Tibial artery (tissue), 4 donors: Measurements from ENCODE around the gene RICTOR.

Experiments
- DNase-seq, 2 donors: peaks; one replicate each; pipeline ENCODE4 v3.0.0-alpha.2; 2019
- H3K27ac ChIP-seq, 2 donors: fragments of 200-600 bp; sonication (generic) in 1 of 2; 1 replicate in 1 of 2; 2 replicates in 1 of 2; pipeline ENCODE4 v1.5.1; 2018 to 2019; ENCODE audit warnings: mild to moderate bottlenecking in 1 of 2
- H3K27me3 ChIP-seq, 2 donors: fragments of 200-600 bp; sonication (generic) in 1 of 2; one replicate each; pipeline versions ENCODE4 v1.5.1 to v1.6.0; 2016 to 2019
- H3K36me3 ChIP-seq, 3 donors: fragments of 200-600 bp; sonication (generic) in 2 of 3; one replicate each; pipeline ENCODE4 v1.5.1; 2016 to 2019; ENCODE audit warnings: mild to moderate bottlenecking in 2 of 3
- H3K4me1 ChIP-seq, 4 donors: fragments of 200-600 bp; sonication (generic) in 2 of 4; 1 replicate in 3 of 4; 2 replicates in 1 of 4; pipeline ENCODE4 v1.5.1; 2016 to 2019
- H3K4me3 ChIP-seq, 2 donors: fragments of 200-600 bp; sonication (generic) in 1 of 2; 1 replicate in 1 of 2; 2 replicates in 1 of 2; pipeline ENCODE4 v1.5.1; 2018 to 2019; ENCODE audit warnings: mild to moderate bottlenecking in 2 of 2
- H3K9me3 ChIP-seq, 3 donors: fragments of 200-600 bp; sonication (generic) in 1 of 3; one replicate each; pipeline ENCODE4 v1.5.1; 2016 to 2019
- intact Hi-C: fragments of 100-400 bp; cut with DNase I; formaldehyde crosslinking; loops from one replicate; pipeline ENCODE4 v1.15.0; 2023; ENCODE audit warnings: low total_unique reads
- TF ChIP-seq, protein P1 (sequence below), 2 experiments: fragments of 200-600 bp in 1 of 2; fragments of 450-650 bp in 1 of 2; IDR thresholded peaks; one replicate each; pipeline ENCODE4 v1.5.1; 2017 to 2019; ENCODE audit warnings: antibody characterized with exemption in 2 of 2, mild to moderate bottlenecking in 1 of 2, moderate library complexity in 1 of 2

Gene RICTOR

DNA sequence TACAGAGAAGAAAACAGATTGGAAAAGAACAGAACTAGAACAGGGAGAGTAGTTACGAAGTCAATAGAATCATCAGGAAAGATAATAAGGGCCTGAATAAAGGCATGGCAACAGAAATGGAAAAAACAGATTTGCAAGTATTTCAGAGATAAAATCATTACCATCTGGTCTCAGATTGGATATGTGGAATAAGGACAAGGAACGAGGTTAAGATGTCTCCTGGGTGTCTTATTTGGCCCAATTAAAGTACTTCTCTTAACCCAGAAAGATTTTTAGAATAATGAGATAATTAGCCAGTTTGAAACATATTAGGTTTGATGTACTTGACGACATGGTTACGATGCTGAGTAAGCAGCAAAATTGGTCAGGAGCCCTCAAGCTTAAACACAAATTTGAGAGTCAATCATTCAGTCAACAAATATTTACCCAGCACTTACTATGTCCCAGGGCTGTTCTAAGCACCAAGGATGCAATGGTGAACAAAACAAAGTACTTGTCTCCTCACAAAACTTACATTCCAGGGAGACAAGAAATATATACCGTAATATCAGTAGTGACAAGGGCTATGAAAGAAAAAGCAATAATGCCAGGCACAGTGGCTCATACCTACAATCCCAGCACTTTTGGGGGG, 18.3 kb downstream of the RICTOR start:
- DNase-seq, result no peak
- Histone ChIP-seq H3K27ac (no peak overlapping the region), H3K4me3 (no peak overlapping the region)

GRCh38 chr5:39055027-39055767, 19.0 kb downstream of the RICTOR start:
- no peak for DNase-seq
- peaks cover 0 to 7% (median 0%) of the 10 kb centered on the region in 3 donors for H3K36me3 ChIP-seq
- peaks cover 0 to 30% (median 10%) of the 10 kb centered on the region in 4 donors for H3K4me1 ChIP-seq
- intact Hi-C loops, result no loop called here
- TF ChIP-seq, protein P1, sequence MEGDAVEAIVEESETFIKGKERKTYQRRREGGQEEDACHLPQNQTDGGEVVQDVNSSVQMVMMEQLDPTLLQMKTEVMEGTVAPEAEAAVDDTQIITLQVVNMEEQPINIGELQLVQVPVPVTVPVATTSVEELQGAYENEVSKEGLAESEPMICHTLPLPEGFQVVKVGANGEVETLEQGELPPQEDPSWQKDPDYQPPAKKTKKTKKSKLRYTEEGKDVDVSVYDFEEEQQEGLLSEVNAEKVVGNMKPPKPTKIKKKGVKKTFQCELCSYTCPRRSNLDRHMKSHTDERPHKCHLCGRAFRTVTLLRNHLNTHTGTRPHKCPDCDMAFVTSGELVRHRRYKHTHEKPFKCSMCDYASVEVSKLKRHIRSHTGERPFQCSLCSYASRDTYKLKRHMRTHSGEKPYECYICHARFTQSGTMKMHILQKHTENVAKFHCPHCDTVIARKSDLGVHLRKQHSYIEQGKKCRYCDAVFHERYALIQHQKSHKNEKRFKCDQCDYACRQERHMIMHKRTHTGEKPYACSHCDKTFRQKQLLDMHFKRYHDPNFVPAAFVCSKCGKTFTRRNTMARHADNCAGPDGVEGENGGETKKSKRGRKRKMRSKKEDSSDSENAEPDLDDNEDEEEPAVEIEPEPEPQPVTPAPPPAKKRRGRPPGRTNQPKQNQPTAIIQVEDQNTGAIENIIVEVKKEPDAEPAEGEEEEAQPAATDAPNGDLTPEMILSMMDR (IDR thresholded peaks at IDR 0.05), result no peak
- H3K9me3 ChIP-seq, result no peaks in the 10 kb centered on the region
- H3K27ac ChIP-seq, result no peak overlapping the region
- H3K4me3 ChIP-seq, result no peak overlapping the region
- H3K27me3 ChIP-seq, result no peaks in the 10 kb centered on the region

More for the DNA sequence above, 18.3 kb downstream of the RICTOR start:
- peaks cover 0 to 7% (median 0%) of the 10 kb centered on the region in 3 donors for H3K36me3 ChIP-seq
- intact Hi-C loops, result no loop called here
- TF ChIP-seq, protein P1 (IDR thresholded peaks at IDR 0.05), result no peak
- H3K9me3 ChIP-seq, result no peaks in the 10 kb centered on the region
- H3K27me3 ChIP-seq, result no peaks in the 10 kb centered on the region
- peaks cover 0 to 30% (median 10%) of the 10 kb centered on the region in 4 donors for H3K4me1 ChIP-seq

DNA sequence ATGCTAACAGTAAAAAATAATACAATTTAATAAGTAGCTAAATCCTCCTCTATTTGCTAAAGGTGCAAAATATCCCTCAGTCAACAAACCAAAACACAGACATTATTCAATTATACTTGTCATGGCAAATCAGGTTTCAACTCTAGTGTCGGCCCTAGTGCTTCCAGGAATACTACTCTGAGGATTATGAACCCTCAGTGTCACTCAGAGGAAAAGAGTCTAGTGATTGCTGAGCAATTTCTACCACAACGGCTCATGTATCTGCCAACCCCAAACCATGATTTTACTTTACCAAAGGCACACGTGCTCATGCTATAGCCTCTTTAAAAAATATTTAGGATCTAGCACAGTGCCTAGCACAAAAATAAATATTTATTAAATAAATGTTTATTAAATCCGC, 21.0 kb downstream of the RICTOR start:
- intact Hi-C loops, result no loop called here
- Histone ChIP-seq H3K27me3 (no peaks in the 10 kb centered on the region), H3K36me3 (peaks cover 0 to 7% (median 0%) of the 10 kb centered on the region in 3 donors), H3K9me3 (no peaks in the 10 kb centered on the region), H3K4me1 (peaks cover 0 to 36% (median 10%) of the 10 kb centered on the region in 4 donors), H3K4me3 (no peak overlapping the region), H3K27ac (no peak overlapping the region)
- no peak for DNase-seq
- TF ChIP-seq, protein P1 (IDR thresholded peaks at IDR 0.05), result no peak

GRCh38 chr5:39052141-39052540, 22.1 kb downstream of the RICTOR start:
- Histone ChIP-seq H3K36me3 (peaks cover 0 to 7% (median 0%) of the 10 kb centered on the region in 3 donors), H3K27me3 (no peaks in the 10 kb centered on the region), H3K4me1 (peaks cover 0 to 36% (median 12%) of the 10 kb centered on the region in 4 donors), H3K9me3 (no peaks in the 10 kb centered on the region), H3K27ac (no peak overlapping the region), H3K4me3 (no peak overlapping the region)
- TF ChIP-seq, protein P1 (IDR thresholded peaks at IDR 0.05), result no peak
- DNase-seq, result no peak
- intact Hi-C loops, result no loop called here

- Histone ChIP-seq H3K9me3 (no peaks in the 10 kb centered on the region), H3K4me3 (no peak overlapping the region), H3K27me3 (no peaks in the 10 kb centered on the region), H3K36me3 (no peaks in the 10 kb centered on the region), H3K4me1 (peaks cover 0 to 40% (median 6%) of the 10 kb centered on the region in 4 donors), H3K27ac (no peak overlapping the region)
- TF ChIP-seq, protein P1 (IDR thresholded peaks at IDR 0.05), result no peak
- DNase-seq, result no peak
- intact Hi-C loops, result no loop called here
These were observed 24.9 kb downstream of the RICTOR start for GRCh38 chr5:39049315-39049714.
